ENCODE results near the gene CERK. TPM values are rescaled to one million over a fixed set of nuclear protein-coding genes. Genes with fewer than 3 reads are reported as not detected.

The CERK gene
- polyA plus RNA-seq, 1 of the 3 experiments (the other 2 are of a cell fraction) = 32.6 TPM

GRCh38 chr22:46665751-46666280 is 72.2 kb downstream of the CERK start:
- Histone ChIP-seq H3K4me2 (no peak overlapping the region), H3K9me2 (no peaks in the 10 kb centered on the region), H3K79me2 (ENCODE audit: insufficient read depth) (no peaks in the 10 kb centered on the region), H3K27ac (ENCODE audit: low read depth in 2 of 2, low read length in 1 of 2) (no peak overlapping the region), H3K4me1 (ENCODE audit: control insufficient read depth in 1 of 2, insufficient read depth in 2 of 2, low read depth in 1 of 2, low read length in 1 of 2) (peaks cover 0 to 31% of the 10 kb centered on the region in 2 experiments; a peak in 2 of 4 replicates), H3K4me3 (ENCODE audit: low read depth in 2 of 2, low read length in 1 of 2) (no peak overlapping the region), H2AFZ (ENCODE audit: low read depth) (no peak overlapping the region), H3K27me3 (ENCODE audit: insufficient read depth) (no peaks in the 10 kb centered on the region), H3K9me3 (no peaks in the 10 kb centered on the region), H4K20me1 (ENCODE audit: insufficient read depth) (peaks cover 1% of the 10 kb centered on the region; the same call in 1 of the 2 replicates), H3F3A (replicated peaks; ENCODE audit: insufficient read depth) (no peaks in the 10 kb centered on the region), H3K9ac (no peak overlapping the region), H3K36me3 (replicated peaks in 1 of 2; ENCODE audit: control insufficient read depth in 1 of 2, insufficient read depth in 2 of 2, low read length in 1 of 2) (peaks cover 0 to 19% of the 10 kb centered on the region in 2 experiments)
- DNase-seq = no peak
- TF ChIP-seq FOXM1 (IDR thresholded peaks at IDR 0.05; ENCODE audit: low read depth) (no peak), CTCF (IDR thresholded peaks at IDR 0.05) (no peak), NRF1 (IDR thresholded peaks at IDR 0.05; ENCODE audit: low read depth, low read length) (no peak), JUND (IDR thresholded peaks at IDR 0.05) (no peak), TEAD4 (IDR thresholded peaks at IDR 0.05; ENCODE audit: borderline replicate concordance, insufficient read depth) (no peak), POLR2AphosphoS5 (IDR thresholded peaks at IDR 0.05; ENCODE audit: low read depth, low read length) (no peak), RCOR1 (IDR thresholded peaks at IDR 0.05; ENCODE audit: low read length) (no peak), REST (IDR thresholded peaks at IDR 0.05; ENCODE audit: low read depth, low read length) (no peak), MXI1 (IDR thresholded peaks at IDR 0.05; ENCODE audit: low read depth, low read length) (no peak), ELF1 (IDR thresholded peaks at IDR 0.05) (no peak), MAX (IDR thresholded peaks at IDR 0.05; ENCODE audit: low read depth) (no peak), CHD2 (IDR thresholded peaks at IDR 0.05; ENCODE audit: low read length, partially characterized antibody) (no peak), USF2 (IDR thresholded peaks at IDR 0.05; ENCODE audit: borderline replicate concordance, low read depth, low read length) (no peak), FOXJ3 (CRISPR knock-in tag; IDR thresholded peaks at IDR 0.05) (no peak)
- ChIA-PET POLR2A (no interaction called here), CTCF (interaction anchor here (1.5 to 2.0 kb wide), 2 partner anchors 93 to 103 kb away, joined by 3 to 19 read pairs; no protein-coding TSS in a partner anchor)
- 96% methylated on average over 5 of the region's 18 CpGs for WGBS (ENCODE audit: low lambda C conversion rate)
